H1 (cell line): ENCODE results near the gene CRB2. TPM values are rescaled to one million over a fixed set of nuclear protein-coding genes. Genes with fewer than 3 reads are reported as not detected.

Experiments used
- CHD2 ChIP-seq: IDR thresholded peaks from 2 replicates; pipeline ENCODE4 v1.6.1; 2012; ENCODE audit warnings: low read length, improper control_type of control experiment
- EGR1 ChIP-seq: IDR thresholded peaks from 2 replicates; pipeline ENCODE4 v1.6.1; 2011; ENCODE audit warnings: low read depth, low read length, borderline replicate concordance
- HDAC2 ChIP-seq, 2 experiments: fragments of 300-600 bp in 1 of 2; sonication (generic) in 1 of 2; IDR thresholded peaks; 2 replicates each; pipeline ENCODE4 v1.6.1; 2011 to 2012; ENCODE audit warnings: low read depth in 2 of 2, low read length in 2 of 2, mild to moderate bottlenecking in 2 of 2, moderate library complexity in 2 of 2, borderline replicate concordance in 1 of 2, inconsistent platforms in 1 of 2
- JUND ChIP-seq: IDR thresholded peaks from 2 replicates; pipeline ENCODE4 v1.6.1; 2011; ENCODE audit warnings: mild to moderate bottlenecking, improper control_type of control experiment, low read length
- NANOG ChIP-seq: IDR thresholded peaks from 2 replicates; pipeline ENCODE4 v1.6.1; 2011; ENCODE audit warnings: low read length, low read depth, mild to moderate bottlenecking, inconsistent platforms; ENCODE audit not compliant: insufficient read depth, poor library complexity, severe bottlenecking
- POU5F1 ChIP-seq: IDR thresholded peaks from 2 replicates; pipeline ENCODE4 v1.6.1; 2011; ENCODE audit warnings: low read depth, mild to moderate bottlenecking, low read length, moderate library complexity
- RXRA ChIP-seq: IDR thresholded peaks from 2 replicates; pipeline ENCODE4 v1.6.1; 2011; ENCODE audit warnings: low read depth, mild to moderate bottlenecking, low read length, moderate library complexity; ENCODE audit not compliant: insufficient read depth
- SIN3A ChIP-seq, 2 experiments: IDR thresholded peaks in 1 of 2; conservative IDR thresholded peaks in 1 of 2; 2 replicates each; pipeline ENCODE4 v1.6.1; 2011 to 2012; ENCODE audit warnings: low read length in 2 of 2, improper control_type of control experiment in 1 of 2, low read depth in 1 of 2, mild to moderate bottlenecking in 1 of 2
- SIX5 ChIP-seq: IDR thresholded peaks from 2 replicates; pipeline ENCODE4 v1.6.1; 2011; ENCODE audit warnings: mild to moderate bottlenecking, low read depth, low read length
- polyA plus RNA-seq, 7 experiments: library from polyadenylated mRNA; depleted of rRNA in 3 of 7; stranded (reverse) in 5 of 7; unstranded in 2 of 7; fragments of >200 nt in 5 of 7; fragments of 200-250 nt in 2 of 7; gene quantifications; 1 replicate in 5 of 7; 2 replicates in 1 of 7; 4 replicates in 1 of 7; pipeline versions ENCODE4 v1.2.1 to v1.2.3, GENCODE V29; 2011 to 2013; ENCODE audit warnings: missing spikeins in 2 of 7, mixed read lengths in 2 of 7
- total RNA-seq: library from RNA; stranded (reverse); fragmentation: NEBNext Ultra II Directional; extraction: Animal tissue kit (Norgen Biotek cat#: 25700); gene quantifications from 2 replicates; pipeline ENCODE4 v1.2.1, GENCODE V29; 2021
- TF ChIP-seq, protein P1 (sequence below): fragments of 300-600 bp; sonication (generic); IDR thresholded peaks from 2 replicates; pipeline ENCODE4 v1.7.1; 2012; ENCODE audit warnings: low read length, moderate library complexity, mild to moderate bottlenecking, inconsistent platforms; ENCODE audit not compliant: insufficient replicate concordance

Gene CRB2
- total and polyA plus RNA-seq, 2 of the 8 experiments (the other 6 are each of a cell fraction or from before 2014, with no cell fraction given) = 4.0 to 8.4 TPM

- no peak for TF ChIP-seq JUND
- no peak for TF ChIP-seq SIN3A (conservative IDR thresholded peaks at IDR 0.05 in 1 of 2, IDR thresholded peaks at IDR 0.05 in 1 of 2; ENCODE audit: low read depth in 1 of 2, low read length in 2 of 2)
- no peak for TF ChIP-seq SIX5
- no peak for TF ChIP-seq EGR1
- TF ChIP-seq HDAC2 (IDR thresholded peaks at IDR 0.05; ENCODE audit: borderline replicate concordance in 1 of 2, low read depth in 2 of 2, low read length in 2 of 2) = no peak
- TF ChIP-seq, protein P1, sequence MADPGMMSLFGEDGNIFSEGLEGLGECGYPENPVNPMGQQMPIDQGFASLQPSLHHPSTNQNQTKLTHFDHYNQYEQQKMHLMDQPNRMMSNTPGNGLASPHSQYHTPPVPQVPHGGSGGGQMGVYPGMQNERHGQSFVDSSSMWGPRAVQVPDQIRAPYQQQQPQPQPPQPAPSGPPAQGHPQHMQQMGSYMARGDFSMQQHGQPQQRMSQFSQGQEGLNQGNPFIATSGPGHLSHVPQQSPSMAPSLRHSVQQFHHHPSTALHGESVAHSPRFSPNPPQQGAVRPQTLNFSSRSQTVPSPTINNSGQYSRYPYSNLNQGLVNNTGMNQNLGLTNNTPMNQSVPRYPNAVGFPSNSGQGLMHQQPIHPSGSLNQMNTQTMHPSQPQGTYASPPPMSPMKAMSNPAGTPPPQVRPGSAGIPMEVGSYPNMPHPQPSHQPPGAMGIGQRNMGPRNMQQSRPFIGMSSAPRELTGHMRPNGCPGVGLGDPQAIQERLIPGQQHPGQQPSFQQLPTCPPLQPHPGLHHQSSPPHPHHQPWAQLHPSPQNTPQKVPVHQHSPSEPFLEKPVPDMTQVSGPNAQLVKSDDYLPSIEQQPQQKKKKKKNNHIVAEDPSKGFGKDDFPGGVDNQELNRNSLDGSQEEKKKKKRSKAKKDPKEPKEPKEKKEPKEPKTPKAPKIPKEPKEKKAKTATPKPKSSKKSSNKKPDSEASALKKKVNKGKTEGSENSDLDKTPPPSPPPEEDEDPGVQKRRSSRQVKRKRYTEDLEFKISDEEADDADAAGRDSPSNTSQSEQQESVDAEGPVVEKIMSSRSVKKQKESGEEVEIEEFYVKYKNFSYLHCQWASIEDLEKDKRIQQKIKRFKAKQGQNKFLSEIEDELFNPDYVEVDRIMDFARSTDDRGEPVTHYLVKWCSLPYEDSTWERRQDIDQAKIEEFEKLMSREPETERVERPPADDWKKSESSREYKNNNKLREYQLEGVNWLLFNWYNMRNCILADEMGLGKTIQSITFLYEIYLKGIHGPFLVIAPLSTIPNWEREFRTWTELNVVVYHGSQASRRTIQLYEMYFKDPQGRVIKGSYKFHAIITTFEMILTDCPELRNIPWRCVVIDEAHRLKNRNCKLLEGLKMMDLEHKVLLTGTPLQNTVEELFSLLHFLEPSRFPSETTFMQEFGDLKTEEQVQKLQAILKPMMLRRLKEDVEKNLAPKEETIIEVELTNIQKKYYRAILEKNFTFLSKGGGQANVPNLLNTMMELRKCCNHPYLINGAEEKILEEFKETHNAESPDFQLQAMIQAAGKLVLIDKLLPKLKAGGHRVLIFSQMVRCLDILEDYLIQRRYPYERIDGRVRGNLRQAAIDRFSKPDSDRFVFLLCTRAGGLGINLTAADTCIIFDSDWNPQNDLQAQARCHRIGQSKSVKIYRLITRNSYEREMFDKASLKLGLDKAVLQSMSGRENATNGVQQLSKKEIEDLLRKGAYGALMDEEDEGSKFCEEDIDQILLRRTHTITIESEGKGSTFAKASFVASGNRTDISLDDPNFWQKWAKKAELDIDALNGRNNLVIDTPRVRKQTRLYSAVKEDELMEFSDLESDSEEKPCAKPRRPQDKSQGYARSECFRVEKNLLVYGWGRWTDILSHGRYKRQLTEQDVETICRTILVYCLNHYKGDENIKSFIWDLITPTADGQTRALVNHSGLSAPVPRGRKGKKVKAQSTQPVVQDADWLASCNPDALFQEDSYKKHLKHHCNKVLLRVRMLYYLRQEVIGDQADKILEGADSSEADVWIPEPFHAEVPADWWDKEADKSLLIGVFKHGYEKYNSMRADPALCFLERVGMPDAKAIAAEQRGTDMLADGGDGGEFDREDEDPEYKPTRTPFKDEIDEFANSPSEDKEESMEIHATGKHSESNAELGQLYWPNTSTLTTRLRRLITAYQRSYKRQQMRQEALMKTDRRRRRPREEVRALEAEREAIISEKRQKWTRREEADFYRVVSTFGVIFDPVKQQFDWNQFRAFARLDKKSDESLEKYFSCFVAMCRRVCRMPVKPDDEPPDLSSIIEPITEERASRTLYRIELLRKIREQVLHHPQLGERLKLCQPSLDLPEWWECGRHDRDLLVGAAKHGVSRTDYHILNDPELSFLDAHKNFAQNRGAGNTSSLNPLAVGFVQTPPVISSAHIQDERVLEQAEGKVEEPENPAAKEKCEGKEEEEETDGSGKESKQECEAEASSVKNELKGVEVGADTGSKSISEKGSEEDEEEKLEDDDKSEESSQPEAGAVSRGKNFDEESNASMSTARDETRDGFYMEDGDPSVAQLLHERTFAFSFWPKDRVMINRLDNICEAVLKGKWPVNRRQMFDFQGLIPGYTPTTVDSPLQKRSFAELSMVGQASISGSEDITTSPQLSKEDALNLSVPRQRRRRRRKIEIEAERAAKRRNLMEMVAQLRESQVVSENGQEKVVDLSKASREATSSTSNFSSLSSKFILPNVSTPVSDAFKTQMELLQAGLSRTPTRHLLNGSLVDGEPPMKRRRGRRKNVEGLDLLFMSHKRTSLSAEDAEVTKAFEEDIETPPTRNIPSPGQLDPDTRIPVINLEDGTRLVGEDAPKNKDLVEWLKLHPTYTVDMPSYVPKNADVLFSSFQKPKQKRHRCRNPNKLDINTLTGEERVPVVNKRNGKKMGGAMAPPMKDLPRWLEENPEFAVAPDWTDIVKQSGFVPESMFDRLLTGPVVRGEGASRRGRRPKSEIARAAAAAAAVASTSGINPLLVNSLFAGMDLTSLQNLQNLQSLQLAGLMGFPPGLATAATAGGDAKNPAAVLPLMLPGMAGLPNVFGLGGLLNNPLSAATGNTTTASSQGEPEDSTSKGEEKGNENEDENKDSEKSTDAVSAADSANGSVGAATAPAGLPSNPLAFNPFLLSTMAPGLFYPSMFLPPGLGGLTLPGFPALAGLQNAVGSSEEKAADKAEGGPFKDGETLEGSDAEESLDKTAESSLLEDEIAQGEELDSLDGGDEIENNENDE = no peak
- TF ChIP-seq NANOG = no peak
- no peak for TF ChIP-seq RXRA
- no peak for TF ChIP-seq CHD2
- TF ChIP-seq POU5F1 = no peak
Measured at GRCh38 chr9:123389698-123390097, 33.7 kb downstream of the CRB2 start (continued).
